NCI-H2196 treated with DMSO at 0.1 percent for 48 hours (cell line): ENCODE measurements around the gene SVIL.
"Not testable (repeated sequence)": the region's sequence is repeated elsewhere in the genome, so short reads cannot be mapped to it uniquely, and the experiment has no call there.

ENCODE experiments used
- DNase-seq: peaks from one replicate; lab custom pipeline; 2025; ENCODE audit not compliant: unreplicated experiment; lab: John Stamatoyannopoulos, UW

SVIL gene

DNA sequence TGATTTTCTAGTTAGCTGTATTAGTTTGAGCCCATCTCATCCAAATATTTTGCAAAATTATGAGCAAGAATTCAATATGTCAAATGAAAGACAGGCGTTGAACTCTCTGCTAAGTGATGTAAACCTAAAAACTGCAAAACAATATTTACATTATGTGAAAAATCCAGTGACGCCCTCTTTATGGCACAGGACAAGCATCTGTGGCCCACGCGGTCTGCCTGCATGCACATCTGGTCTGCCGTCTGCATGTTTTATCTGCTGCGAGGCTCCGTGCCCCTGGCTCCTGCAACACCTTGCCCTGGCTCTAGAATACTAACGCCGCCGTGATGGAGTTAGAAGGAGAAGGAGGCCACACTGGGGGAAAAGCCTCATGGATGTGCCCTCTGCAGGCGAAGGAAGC lies 142.0 kb downstream of the SVIL start:
- no peak for DNase-seq

GRCh38 chr10:29491918-29492317 lies 142.9 kb downstream of the SVIL start:
- no peak for DNase-seq

- DNase-seq: not testable (repeated sequence)
Observed at GRCh38 chr10:29490781-29491280, 143.9 kb downstream of the SVIL start.

DNA sequence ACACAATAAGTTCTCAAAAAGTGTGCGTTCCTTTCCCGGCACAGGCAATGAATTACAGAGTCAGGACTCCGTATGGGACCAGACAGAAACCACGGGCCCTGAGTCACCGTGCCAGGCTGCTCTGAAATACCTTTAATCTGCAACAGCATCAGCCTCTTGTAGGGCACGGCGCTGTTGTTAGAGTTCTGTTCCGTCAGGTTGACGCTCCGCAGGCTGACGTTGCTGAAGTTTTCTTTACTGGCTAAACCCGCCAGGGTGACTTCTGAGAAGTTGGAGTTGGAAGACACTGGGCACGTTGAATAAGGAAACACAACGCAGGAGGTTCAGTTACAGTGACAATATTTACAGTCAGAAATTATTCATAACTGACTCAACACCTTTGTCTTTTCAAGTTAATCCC lies 146.3 kb downstream of the SVIL start:
- DNase-seq: not testable (repeated sequence)

GRCh38 chr10:29487884-29488266 lies 146.9 kb downstream of the SVIL start:
- not testable (repeated sequence) for DNase-seq

DNA sequence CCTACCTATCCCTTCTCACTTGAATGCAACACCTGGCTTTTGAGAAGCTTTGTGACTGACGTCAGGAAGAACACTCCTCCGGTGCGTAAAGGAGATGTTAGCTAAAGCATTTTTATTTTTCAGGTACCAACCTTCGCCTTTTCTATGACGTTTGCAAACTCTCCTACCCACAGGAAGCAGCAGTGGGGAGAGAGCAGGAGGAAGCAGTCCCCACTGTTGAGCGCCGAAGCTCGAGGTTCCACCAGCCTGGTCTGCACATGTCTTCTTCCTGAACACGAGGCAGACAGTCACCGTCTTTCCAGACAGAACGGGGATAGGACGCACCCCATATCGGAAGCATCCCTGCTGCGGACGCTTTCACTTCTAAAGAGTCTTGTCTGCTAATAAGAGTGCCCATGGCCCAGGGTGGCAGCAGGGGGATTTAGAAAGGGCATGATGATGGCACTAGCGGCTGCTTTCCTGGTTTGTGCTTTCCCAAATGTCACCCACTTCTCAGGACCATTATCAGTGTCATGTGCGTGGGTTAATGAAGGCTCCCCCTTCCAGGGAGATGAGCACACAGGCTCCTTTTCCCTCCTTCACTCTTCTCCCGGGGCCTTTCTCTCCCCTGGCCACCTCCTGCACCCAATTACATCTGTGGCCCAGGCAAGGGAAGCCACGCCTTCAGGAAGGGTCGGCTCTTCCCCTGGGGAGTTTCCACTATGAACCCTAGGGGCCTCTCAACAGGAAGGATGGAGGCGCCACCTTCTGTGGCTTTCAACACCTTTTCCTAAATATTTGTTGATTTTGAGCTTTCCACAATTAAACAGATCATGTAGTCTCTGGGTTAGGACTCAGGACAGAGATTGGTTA lies 147.5 kb downstream of the SVIL start:
- DNase-seq: not testable (repeated sequence)

GRCh38 chr10:29486433-29486832 lies 148.3 kb downstream of the SVIL start:
- no peak for DNase-seq

DNA sequence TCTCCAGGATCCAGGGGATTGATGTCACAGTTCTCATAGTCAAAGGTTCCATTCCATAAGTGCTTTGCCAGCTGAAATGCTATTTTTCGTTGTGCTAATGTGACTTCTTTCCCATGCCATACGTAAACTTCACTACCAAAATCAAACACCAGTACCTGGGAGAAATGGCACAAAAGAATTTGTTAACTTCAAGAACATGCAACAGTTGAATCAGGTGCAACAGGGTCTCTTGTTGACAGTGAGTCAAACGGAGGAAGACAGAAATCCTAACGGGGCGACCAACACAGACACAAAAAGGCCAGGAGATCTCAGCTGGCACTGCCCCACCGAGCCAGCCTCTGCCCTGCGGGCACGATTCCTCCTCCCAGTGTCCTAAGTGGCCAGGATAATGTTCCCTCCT lies 150.1 kb downstream of the SVIL start:
- not testable (repeated sequence) for DNase-seq

DNA sequence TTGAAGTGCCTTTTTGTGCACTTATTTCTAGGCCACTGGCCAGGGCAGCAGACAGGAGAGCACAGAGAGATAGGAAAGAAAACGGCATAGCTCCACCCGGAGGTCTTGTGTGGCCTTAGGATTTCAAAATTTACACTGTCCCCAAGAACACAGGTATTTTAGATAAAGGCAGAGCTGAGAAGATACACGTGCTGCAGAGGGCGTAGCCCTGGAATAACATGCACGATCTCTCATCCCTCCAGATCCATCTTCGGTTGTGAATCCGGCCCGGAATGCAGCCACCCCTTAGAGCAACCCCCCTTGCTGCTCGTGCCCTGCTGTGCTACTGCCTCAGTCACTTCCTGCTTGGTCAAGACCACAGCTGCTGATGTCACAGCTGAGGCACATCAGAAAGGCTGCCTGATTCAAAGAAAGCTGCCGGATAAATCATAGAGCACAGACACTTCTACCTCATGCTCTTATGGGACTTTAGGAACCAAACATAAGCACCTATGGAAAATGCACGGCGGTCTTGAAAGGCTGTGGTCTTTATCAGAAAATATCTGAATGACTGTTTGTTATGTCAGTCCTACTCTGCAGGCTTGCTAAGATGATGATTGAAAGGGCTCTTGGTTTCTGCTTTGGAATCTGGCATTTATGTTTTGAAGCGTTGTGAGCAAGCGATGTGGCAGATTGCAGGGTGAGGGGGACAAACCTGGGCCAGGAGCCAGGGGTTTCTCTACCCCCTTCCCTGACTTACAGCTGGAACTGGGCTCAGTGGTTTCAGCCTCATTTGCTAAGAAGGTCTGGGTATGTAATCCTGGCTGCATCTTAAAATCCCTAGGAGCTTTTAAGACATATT lies 152.0 kb downstream of the SVIL start:
- DNase-seq: no peak

- DNase-seq: no peak
Observed at GRCh38 chr10:29481906-29482440, 152.8 kb downstream of the SVIL start.

- no peak for DNase-seq
Observed at GRCh38 chr10:29479981-29480954, 154.5 kb downstream of the SVIL start.

DNA sequence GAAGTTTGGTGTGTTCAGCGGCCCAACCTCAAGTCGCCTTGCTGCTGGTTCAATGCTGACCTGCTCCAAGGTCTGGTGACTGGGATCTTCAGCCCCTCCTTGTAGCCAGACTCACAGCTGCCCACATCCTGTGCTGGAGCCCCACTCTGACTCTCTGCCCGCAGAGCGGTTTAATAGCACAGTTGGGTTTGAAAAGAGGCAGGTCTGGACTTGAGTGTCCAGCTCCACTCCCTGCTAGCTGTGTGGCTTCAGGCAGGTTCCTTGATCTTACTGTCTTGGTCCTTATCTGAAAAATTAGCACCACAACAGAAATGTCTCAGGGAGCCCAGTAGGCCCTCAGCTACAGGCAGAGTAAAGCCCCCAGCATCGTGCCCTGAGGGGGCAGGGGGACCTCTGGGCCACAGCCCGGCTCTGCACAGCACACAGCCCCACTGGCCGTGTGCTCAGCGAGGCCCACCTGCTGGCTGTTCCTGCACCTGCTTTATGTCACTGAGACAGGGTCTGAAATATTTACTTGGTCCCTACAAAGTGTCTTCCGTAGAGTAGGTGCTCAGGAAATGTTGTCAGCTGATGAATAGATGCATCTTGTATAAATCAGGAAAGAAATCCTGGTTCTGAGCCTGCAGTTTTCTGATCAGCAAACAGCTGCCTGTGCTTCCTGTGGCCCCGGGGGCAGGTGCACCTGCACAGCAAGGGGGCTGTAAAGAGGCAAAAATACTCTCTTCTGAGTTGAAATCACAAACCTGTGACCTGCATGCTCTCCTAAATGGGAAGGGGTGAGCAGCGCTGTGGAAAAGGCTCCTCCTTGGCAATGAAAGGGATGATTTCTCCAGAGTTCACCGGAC lies 155.5 kb downstream of the SVIL start:
- DNase-seq: no peak

DNA sequence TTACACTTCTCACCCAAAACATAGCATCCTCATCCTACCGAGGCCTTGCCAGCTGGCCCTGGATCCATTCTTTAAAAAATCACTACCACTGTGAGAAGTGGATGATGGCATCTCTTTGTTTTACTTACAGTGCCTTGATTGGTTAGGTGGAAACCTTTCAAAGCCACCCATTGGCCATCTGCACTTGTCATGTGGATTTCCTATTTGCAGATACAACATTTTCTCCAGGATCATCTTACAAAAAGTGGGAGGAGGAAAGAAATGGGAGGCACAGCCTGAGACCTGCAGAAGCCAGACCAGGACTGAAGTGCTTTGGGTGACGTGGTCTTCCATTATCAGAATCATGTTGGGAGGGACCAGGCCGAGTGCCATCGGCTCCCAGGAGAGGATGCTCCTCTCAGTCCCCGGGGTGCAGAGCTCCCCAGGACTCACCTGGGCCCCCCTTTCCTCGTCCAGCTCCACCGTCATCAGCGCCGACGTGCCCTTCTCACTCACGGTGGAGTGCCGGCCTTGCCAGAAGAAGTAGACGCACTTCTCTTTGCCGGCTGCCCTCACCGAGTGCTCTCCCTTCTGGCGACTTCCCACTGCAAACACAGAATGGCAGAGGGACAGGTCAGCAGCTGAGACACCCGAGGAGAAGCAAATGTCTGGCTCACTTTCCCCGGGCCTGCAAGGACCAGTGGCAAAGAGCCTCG lies 161.2 kb downstream of the SVIL start:
- DNase-seq: no peak

- no peak for DNase-seq
Observed at GRCh38 chr10:29473087-29473356, 161.7 kb downstream of the SVIL start.

- no peak for DNase-seq
Observed at GRCh38 chr10:29472301-29473086, 162.3 kb downstream of the SVIL start.

DNA sequence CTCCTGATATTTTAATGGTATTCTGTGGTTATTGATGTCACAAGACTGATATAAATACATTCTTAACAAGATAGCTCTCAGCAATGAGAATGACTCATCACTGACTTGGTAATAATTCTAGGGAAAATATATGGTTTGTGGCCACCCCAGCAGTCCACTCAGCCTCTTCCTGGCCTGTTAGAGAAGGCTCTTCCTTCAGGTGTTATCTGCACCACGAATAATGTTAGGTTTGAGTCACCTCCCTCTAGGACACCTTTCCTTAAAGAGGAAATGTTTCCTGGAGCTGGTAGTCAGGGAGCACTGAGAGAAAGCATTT lies 163.3 kb downstream of the SVIL start:
- no peak for DNase-seq

DNA sequence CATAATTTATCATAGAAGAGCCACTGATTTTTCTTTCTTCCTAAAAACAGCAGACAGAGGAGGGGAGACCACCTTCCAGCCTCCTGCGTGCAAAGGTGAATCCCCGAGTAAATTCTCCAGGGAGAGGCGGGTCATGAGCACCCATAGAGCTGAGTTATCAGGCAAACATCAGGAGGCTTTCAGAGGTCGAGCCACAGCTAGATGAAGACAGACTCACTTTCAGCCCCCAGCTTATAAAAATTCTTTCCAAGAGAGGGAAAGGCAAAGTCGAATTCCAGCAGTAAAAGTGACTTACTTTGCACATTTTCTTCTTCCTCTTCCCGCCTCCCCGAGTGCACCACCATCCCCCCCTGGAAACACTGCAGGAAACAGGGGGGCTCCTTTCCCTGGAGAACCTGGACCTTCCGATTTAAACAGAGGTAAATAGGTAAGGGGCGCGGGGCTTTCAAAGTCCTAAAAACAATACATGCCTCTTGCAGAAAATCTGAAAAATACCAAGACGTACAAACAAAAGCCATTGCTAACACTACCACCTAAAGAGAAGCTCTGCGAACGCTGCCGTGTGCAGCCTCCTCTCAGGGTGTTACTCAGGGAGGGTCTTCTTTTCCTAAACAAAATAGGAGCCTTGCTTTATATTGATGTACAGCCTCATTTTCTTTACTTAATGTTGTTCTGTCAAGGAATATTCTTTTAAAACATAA lies 163.8 kb downstream of the SVIL start:
- no peak for DNase-seq

GRCh38 chr10:29470355-29470705 lies 164.4 kb downstream of the SVIL start:
- DNase-seq: no peak
